ENCODE measurements around the gene SAP30BP.

DNA sequence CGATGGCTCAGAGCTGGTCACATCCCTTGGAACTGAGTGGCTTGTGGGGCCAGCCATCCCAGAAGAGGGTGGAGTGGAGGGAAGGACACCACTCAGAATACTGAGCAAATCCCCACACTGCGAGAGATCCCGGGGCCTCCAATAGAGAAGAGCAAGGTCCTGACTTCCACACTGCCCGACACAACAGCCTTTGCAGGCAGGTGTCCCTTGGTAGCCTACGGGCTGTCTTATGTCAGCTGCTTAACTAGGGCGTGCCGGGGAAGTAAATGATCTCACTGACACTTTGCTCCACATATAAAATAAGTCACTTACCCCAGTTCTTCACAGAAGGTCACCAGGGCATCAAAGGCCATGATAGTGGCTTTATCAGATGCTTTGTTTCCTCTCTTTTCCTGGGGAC is 16.3 kb upstream of the SAP30BP start:
- TF ChIP-seq, protein P1, sequence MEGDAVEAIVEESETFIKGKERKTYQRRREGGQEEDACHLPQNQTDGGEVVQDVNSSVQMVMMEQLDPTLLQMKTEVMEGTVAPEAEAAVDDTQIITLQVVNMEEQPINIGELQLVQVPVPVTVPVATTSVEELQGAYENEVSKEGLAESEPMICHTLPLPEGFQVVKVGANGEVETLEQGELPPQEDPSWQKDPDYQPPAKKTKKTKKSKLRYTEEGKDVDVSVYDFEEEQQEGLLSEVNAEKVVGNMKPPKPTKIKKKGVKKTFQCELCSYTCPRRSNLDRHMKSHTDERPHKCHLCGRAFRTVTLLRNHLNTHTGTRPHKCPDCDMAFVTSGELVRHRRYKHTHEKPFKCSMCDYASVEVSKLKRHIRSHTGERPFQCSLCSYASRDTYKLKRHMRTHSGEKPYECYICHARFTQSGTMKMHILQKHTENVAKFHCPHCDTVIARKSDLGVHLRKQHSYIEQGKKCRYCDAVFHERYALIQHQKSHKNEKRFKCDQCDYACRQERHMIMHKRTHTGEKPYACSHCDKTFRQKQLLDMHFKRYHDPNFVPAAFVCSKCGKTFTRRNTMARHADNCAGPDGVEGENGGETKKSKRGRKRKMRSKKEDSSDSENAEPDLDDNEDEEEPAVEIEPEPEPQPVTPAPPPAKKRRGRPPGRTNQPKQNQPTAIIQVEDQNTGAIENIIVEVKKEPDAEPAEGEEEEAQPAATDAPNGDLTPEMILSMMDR (IDR thresholded peaks at IDR 0.05; ENCODE audit: extremely low read depth in 1 of 2, insufficient read depth in 1 of 2, low read depth in 1 of 2, low read length in 2 of 2), result no peak
- TF ChIP-seq EZH2 (IDR thresholded peaks at IDR 0.05; ENCODE audit: borderline replicate concordance, low read depth, low read length, severe bottlenecking) (no peak), POLR2A (IDR thresholded peaks at IDR 0.05; ENCODE audit: low read depth, low read length) (no peak)

Data from endothelial cell of umbilical vein (primary cell).